Hepatocyte (in vitro differentiated cells): ENCODE results near the gene TMEM235. TPM values are rescaled to one million over a fixed set of nuclear protein-coding genes. Genes with fewer than 3 reads are reported as not detected.

Experiments
- DNase-seq: peaks from one replicate; pipeline ENCODE4 v3.0.0-alpha.2; 2016; ENCODE audit warnings: low spot score
- H2AFZ ChIP-seq: fragments of 200-600 bp; sonication (generic); 2 replicates; pipeline ENCODE4 v1.6.0; 2016; ENCODE audit warnings: antibody characterized with exemption, mild to moderate bottlenecking
- H3K27ac ChIP-seq: fragments of 200-600 bp; sonication (generic); 2 replicates; pipeline ENCODE4 v1.5.1; 2016; ENCODE audit warnings: mild to moderate bottlenecking
- H3K27me3 ChIP-seq: fragments of 200-600 bp; sonication (generic); 2 replicates; pipeline ENCODE4 v1.6.1; 2016
- H3K36me3 ChIP-seq: fragments of 200-600 bp; sonication (generic); replicated peaks from 2 replicates; pipeline ENCODE4 v1.5.1; 2016; ENCODE audit warnings: low read depth; ENCODE audit not compliant: insufficient read depth
- H3K4me1 ChIP-seq: fragments of 200-600 bp; sonication (generic); 2 replicates; pipeline ENCODE4 v1.5.1; 2016; ENCODE audit warnings: mild to moderate bottlenecking, moderate library complexity; ENCODE audit not compliant: insufficient read depth
- H3K4me2 ChIP-seq: fragments of 200-600 bp; sonication (generic); 2 replicates; pipeline ENCODE4 v1.6.0; 2016
- H3K4me3 ChIP-seq: fragments of 200-600 bp; sonication (generic); 2 replicates; pipeline ENCODE4 v1.5.1; 2016; ENCODE audit warnings: mild to moderate bottlenecking
- H3K79me2 ChIP-seq: fragments of 200-600 bp; sonication (generic); 2 replicates; pipeline ENCODE4 v1.6.0; 2017; ENCODE audit warnings: mild to moderate bottlenecking
- H3K9me2 ChIP-seq: fragments of 200-600 bp; sonication (generic); replicated peaks from 2 replicates; pipeline ENCODE4 v1.6.0; 2017; ENCODE audit warnings: mild to moderate bottlenecking; ENCODE audit not compliant: insufficient read depth
- H3K9me3 ChIP-seq: fragments of 200-600 bp; sonication (generic); 2 replicates; pipeline ENCODE4 v1.5.1; 2016; ENCODE audit warnings: low read depth, mild to moderate bottlenecking
- H4K20me1 ChIP-seq: fragments of 200-600 bp; sonication (generic); 2 replicates; pipeline ENCODE4 v1.6.0; 2016; ENCODE audit warnings: mild to moderate bottlenecking; ENCODE audit not compliant: insufficient read depth, poor library complexity, severe bottlenecking
- EZH2 ChIP-seq: fragments of 200-600 bp; sonication (generic); IDR thresholded peaks from 2 replicates; pipeline ENCODE4 v1.6.1; 2016; ENCODE audit warnings: antibody characterized with exemption, mild to moderate bottlenecking, borderline replicate concordance
- EZH2phosphoT487 ChIP-seq: fragments of 200-600 bp; sonication (generic); IDR thresholded peaks from one replicate; pipeline ENCODE4 v1.6.1; 2018; ENCODE audit warnings: antibody characterized with exemption, mild to moderate bottlenecking, low read depth, moderate library complexity; ENCODE audit not compliant: unreplicated experiment, severe bottlenecking
- WGBS: methylation state at CpG from one replicate; pipeline ENCODE4 v1.1.6; 2016; ENCODE audit warnings: low lambda C conversion rate; ENCODE audit errors: missing lambda C conversion rate; 5-methylcytosine and 5-hydroxymethylcytosine counted together
- polyA plus RNA-seq: library from polyadenylated mRNA; unstranded; fragments of >200 nt; fragmentation: Nextera tagmentation; extraction: Ambion mirVana; gene quantifications from 2 replicates; pipeline ENCODE4 v1.2.1, GENCODE V29; 2016
- total RNA-seq: library from RNA; depleted of rRNA; stranded (reverse); fragments of >200 nt; gene quantifications from 2 replicates; pipeline ENCODE4 v1.2.3, GENCODE V29; 2014
- TF ChIP-seq, protein P1 (sequence below): fragments of 200-600 bp; sonication (generic); IDR thresholded peaks from 2 replicates; pipeline ENCODE4 v1.5.1; 2016; ENCODE audit warnings: antibody characterized with exemption, mild to moderate bottlenecking; ENCODE audit not compliant: poor library complexity

The TMEM235 gene
- total and polyA plus RNA-seq, 2 experiments from 2014 or later = 0.21 to 0.27 TPM

DNA sequence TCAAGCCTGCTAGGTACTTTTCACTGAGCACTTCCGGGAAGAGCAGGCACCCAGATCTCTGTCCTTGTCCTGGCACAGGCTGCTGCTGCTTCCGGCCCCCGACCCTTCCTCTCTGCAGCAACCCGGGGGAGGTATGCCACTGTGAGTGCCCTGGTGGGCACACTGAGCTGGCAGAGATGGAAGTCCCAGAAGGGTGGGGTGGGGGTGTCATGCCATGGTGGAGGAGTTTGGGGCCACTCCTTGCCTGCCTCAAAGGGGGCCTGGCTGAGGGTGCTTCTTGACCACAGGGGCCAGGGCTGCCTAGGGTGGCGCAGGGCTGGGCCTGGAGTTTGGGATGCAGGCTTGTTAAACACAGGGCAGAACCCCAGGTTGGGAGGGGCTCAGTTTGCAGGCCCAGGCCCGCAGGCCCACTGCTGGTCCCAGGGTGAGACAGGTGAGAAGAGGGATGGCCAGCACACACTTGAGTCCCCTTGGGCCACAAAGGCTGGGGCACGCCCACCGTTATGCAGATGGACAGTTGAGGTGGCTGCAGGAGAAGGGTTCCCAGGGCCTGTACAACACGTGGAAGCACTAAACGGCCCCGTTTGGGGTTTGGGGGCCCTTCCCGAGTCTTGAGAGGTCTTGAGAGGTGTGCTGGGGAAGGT lies 8.7 kb downstream of the TMEM235 start:
- no peak overlapping the region for H3K4me2 ChIP-seq
- H2AFZ ChIP-seq = no peak overlapping the region
- TF ChIP-seq, protein P1, sequence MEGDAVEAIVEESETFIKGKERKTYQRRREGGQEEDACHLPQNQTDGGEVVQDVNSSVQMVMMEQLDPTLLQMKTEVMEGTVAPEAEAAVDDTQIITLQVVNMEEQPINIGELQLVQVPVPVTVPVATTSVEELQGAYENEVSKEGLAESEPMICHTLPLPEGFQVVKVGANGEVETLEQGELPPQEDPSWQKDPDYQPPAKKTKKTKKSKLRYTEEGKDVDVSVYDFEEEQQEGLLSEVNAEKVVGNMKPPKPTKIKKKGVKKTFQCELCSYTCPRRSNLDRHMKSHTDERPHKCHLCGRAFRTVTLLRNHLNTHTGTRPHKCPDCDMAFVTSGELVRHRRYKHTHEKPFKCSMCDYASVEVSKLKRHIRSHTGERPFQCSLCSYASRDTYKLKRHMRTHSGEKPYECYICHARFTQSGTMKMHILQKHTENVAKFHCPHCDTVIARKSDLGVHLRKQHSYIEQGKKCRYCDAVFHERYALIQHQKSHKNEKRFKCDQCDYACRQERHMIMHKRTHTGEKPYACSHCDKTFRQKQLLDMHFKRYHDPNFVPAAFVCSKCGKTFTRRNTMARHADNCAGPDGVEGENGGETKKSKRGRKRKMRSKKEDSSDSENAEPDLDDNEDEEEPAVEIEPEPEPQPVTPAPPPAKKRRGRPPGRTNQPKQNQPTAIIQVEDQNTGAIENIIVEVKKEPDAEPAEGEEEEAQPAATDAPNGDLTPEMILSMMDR = no peak
- TF ChIP-seq EZH2 (no peak), EZH2phosphoT487 (no peak)
- 80% methylated on average over 12 of the region's 12 CpGs for WGBS
- DNase-seq = no peak
- H4K20me1 ChIP-seq = no peaks in the 10 kb centered on the region
- H3K79me2 ChIP-seq = no peaks in the 10 kb centered on the region
- no peak overlapping the region for H3K4me3 ChIP-seq
- H3K9me2 ChIP-seq = no peaks in the 10 kb centered on the region
- H3K27ac ChIP-seq = no peak overlapping the region
- H3K9me3 ChIP-seq = no peaks in the 10 kb centered on the region
- H3K27me3 ChIP-seq = no peaks in the 10 kb centered on the region
- no peaks in the 10 kb centered on the region for H3K4me1 ChIP-seq
- no peaks in the 10 kb centered on the region for H3K36me3 ChIP-seq

DNA sequence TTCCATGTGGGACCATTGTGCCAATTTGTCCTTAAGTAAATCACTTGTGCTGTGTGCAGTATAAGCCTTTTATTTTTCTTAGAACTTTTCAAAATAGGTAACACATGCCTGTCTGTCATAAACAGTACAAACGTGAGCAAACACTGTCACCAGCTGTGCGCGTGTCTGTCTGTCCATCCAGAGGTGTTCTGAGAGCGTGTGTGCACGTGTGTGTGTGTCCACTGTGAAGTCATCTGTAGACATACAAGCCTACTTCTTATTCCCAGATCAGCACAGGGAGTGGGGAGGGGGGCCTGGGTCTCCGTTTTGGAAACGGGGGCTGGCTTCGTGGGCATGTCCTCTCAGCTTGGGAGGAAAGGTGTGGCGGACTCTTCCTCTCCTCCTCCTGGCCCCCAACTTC lies 9.4 kb downstream of the TMEM235 start:
- WGBS = 85% methylated on average over 9 of the region's 9 CpGs
- H3K4me3 ChIP-seq = no peak overlapping the region
- H2AFZ ChIP-seq = no peak overlapping the region
- no peaks in the 10 kb centered on the region for H4K20me1 ChIP-seq
- H3K4me1 ChIP-seq = no peaks in the 10 kb centered on the region
- H3K9me3 ChIP-seq = no peaks in the 10 kb centered on the region
- no peaks in the 10 kb centered on the region for H3K27me3 ChIP-seq
- H3K27ac ChIP-seq = no peak overlapping the region
- no peak for DNase-seq
- no peaks in the 10 kb centered on the region for H3K79me2 ChIP-seq
- H3K36me3 ChIP-seq = no peaks in the 10 kb centered on the region
- TF ChIP-seq, protein P1 = no peak
- TF ChIP-seq EZH2 (no peak), EZH2phosphoT487 (no peak)
- no peaks in the 10 kb centered on the region for H3K9me2 ChIP-seq
- H3K4me2 ChIP-seq = no peak overlapping the region

DNA sequence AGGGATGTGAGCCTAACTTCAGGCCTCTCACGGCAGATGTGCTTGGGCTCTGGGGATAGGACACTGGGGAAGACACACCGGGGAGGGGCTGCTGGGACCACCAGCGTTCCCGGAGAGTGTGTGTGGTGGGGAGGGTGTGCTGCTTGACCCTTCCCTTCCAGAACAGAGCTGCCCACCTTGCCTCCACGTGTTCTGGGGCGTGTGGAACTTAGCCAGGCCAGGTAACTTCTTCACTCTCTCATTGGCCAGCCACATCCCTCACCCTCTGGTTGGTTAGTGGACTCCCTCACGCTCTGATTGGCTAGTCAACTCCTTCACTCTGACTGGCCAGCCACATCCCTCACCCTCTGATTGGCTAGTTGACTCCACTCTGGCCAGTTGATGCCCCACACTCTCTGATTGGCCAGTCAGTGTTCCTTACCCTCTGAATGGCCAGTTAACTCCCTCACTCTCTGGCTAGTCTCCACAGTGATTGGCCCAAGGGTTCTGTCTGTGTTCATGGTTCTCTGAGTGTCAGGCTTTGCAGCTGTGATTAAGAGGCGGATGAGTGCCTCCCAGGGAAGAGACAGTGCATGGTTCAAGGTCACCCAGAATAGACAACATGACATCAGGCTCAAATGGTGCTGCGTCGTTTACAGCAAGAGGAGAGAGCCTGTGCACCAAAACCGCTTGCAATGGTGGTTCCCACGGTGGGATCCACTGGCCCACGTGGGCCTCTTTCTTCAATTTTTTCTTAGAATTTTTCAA lies 10.0 kb downstream of the TMEM235 start:
- no peak for DNase-seq
- WGBS = 86% methylated on average over 12 of the region's 13 CpGs
- Histone ChIP-seq H4K20me1 (no peaks in the 10 kb centered on the region), H3K9me3 (no peaks in the 10 kb centered on the region), H3K9me2 (no peaks in the 10 kb centered on the region), H3K36me3 (no peaks in the 10 kb centered on the region), H3K27ac (no peak overlapping the region), H3K79me2 (no peaks in the 10 kb centered on the region), H3K4me3 (no peak overlapping the region), H3K4me2 (no peak overlapping the region), H3K27me3 (no peaks in the 10 kb centered on the region), H2AFZ (no peak overlapping the region), H3K4me1 (no peaks in the 10 kb centered on the region)
- TF ChIP-seq EZH2phosphoT487 = no peak
- no peak for TF ChIP-seq EZH2
- TF ChIP-seq, protein P1 = no peak
